OCI-LY1 (cell line): ENCODE data around the gene SPCS1.

Experiments used
- EZH2 ChIP-seq: fragments of 200-600 bp; sonication (generic), shearing (Covaris generic); IDR thresholded peaks from 2 replicates; pipeline ENCODE4 v1.8.0; 2017; ENCODE audit warnings: borderline replicate concordance, mixed run types, mild to moderate bottlenecking, antibody characterized with exemption, low read length, moderate library complexity, mixed read lengths
- TF ChIP-seq, protein P1 (sequence below): fragments of 200-600 bp; sonication (generic), shearing (Covaris generic); IDR thresholded peaks from 2 replicates; pipeline ENCODE4 v1.5.1; 2017; ENCODE audit warnings: mild to moderate bottlenecking, antibody characterized with exemption, low read length, moderate library complexity, mixed read lengths

GRCh38 chr3:52660046-52660445 lies 45.9 kb upstream of the SPCS1 start:
- TF ChIP-seq, protein P1, sequence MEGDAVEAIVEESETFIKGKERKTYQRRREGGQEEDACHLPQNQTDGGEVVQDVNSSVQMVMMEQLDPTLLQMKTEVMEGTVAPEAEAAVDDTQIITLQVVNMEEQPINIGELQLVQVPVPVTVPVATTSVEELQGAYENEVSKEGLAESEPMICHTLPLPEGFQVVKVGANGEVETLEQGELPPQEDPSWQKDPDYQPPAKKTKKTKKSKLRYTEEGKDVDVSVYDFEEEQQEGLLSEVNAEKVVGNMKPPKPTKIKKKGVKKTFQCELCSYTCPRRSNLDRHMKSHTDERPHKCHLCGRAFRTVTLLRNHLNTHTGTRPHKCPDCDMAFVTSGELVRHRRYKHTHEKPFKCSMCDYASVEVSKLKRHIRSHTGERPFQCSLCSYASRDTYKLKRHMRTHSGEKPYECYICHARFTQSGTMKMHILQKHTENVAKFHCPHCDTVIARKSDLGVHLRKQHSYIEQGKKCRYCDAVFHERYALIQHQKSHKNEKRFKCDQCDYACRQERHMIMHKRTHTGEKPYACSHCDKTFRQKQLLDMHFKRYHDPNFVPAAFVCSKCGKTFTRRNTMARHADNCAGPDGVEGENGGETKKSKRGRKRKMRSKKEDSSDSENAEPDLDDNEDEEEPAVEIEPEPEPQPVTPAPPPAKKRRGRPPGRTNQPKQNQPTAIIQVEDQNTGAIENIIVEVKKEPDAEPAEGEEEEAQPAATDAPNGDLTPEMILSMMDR = no peak
- no peak for TF ChIP-seq EZH2
